Activated CD8-positive, alpha-beta T cell treated with anti-CD3 and anti-CD28 coated beads for 36 hours (primary cell): ENCODE data around the gene GALNT2. TPM values are rescaled to one million over a fixed set of nuclear protein-coding genes. Genes with fewer than 3 reads are reported as not detected.
A peak's percentile ranks its signal among the peaks of the same experiment; 100 is the strongest.

Experiments used
- ATAC-seq: fragments of 200-7000 bp; cut with Tn5 transposase; one replicate; pipeline ENCODE4 v1.10.0; 2021; ENCODE audit warnings: mild to moderate bottlenecking, moderate library complexity
- CTCF ChIA-PET: fragments of 350-600 bp; sonication (Branson Sonifier 250); formaldehyde crosslinking; loops from one replicate; lab custom pipeline; 2021; ENCODE audit warnings: antibody characterized with exemption; lab: Charles Lee
- POLR2A ChIA-PET: fragments of 350-600 bp; sonication (Branson Sonifier 250); formaldehyde crosslinking; loops from one replicate; lab custom pipeline; 2021; ENCODE audit warnings: antibody characterized with exemption; lab: Charles Lee
- DNase-seq: peaks from one replicate; pipeline ENCODE4 v3.0.0-alpha.2; 2020
- H3K27ac Mint-ChIP-seq: one replicate; pipeline ENCODE4 v1.8.0; 2021; ENCODE audit warnings: mild to moderate bottlenecking, mixed read lengths
- H3K27me3 Mint-ChIP-seq: one replicate; pipeline ENCODE4 v1.8.0; 2021; ENCODE audit warnings: mixed read lengths
- H3K36me3 Mint-ChIP-seq: one replicate; pipeline ENCODE4 v1.8.0; 2021; ENCODE audit warnings: low read depth, mixed read lengths
- H3K4me1 Mint-ChIP-seq: one replicate; pipeline ENCODE4 v1.8.0; 2021; ENCODE audit warnings: low read depth, mixed read lengths
- H3K4me3 Mint-ChIP-seq: one replicate; pipeline ENCODE4 v1.8.0; 2021; ENCODE audit warnings: mild to moderate bottlenecking, moderate library complexity, mixed read lengths
- H3K9me3 Mint-ChIP-seq: one replicate; pipeline ENCODE4 v1.8.0; 2021; ENCODE audit warnings: mixed read lengths
- CTCF ChIP-seq: fragments of 200-600 bp; IDR thresholded peaks from one replicate; pipeline ENCODE4 v1.8.0; 2022; ENCODE audit warnings: antibody characterized with exemption, mild to moderate bottlenecking
- intact Hi-C: fragments of 100-400 bp; cut with micrococcal nuclease; formaldehyde crosslinking; loops from one replicate; pipeline ENCODE4 v1.10.0; 2022
- total RNA-seq, 2 experiments: library from RNA; stranded (reverse); gene quantifications; one replicate each; pipeline ENCODE4 v1.2.3, GENCODE V29; 2021

Gene GALNT2
- total RNA-seq, 2 experiments from 2014 or later, result 40.1 to 42.3 TPM

- Mint-ChIP-seq H3K36me3 (peaks cover 35% of the 10 kb centered on the region), H3K4me3 (no peak overlapping the region), H3K9me3 (no peaks in the 10 kb centered on the region), H3K27ac (no peak overlapping the region), H3K27me3 (no peaks in the 10 kb centered on the region), H3K4me1 (peaks cover 44% of the 10 kb centered on the region)
- POLR2A ChIA-PET, result interaction anchor here (0.8 kb wide), 1 partner anchor 52 kb away, joined by 3 read pairs; no protein-coding TSS in a partner anchor
- CTCF ChIA-PET, result interaction anchor here (1.5 to 1.6 kb wide), 2 partner anchors 13 to 49 kb away, joined by 3 to 4 read pairs; no protein-coding TSS in a partner anchor
- ATAC-seq (no peak), DNase-seq (no peak)
- no peak for TF ChIP-seq CTCF
- intact Hi-C loops, result no loop called here
Measured at GRCh38 chr1:230117694-230118093, 50.7 kb downstream of the GALNT2 start.

GRCh38 chr1:230119340-230119739 is 52.3 kb downstream of the GALNT2 start:
- CTCF ChIA-PET, result interaction anchor here (0.7 to 2.3 kb wide), 4 partner anchors 14 to 37 kb away, joined by 3 to 7 read pairs (median 4); no protein-coding TSS in a partner anchor
- ATAC-seq, result no peak
- no peak for TF ChIP-seq CTCF

GRCh38 chr1:230120289-230120920 is 53.4 kb downstream of the GALNT2 start:
- ChIA-PET POLR2A (interaction anchor here (1.0 kb wide), 2 partner anchors 10 to 37 kb away, joined by 3 to 4 read pairs; no protein-coding TSS in a partner anchor), CTCF (interaction anchor here (0.7 to 2.3 kb wide), 8 partner anchors 8 to 46 kb away, joined by 3 to 7 read pairs (median 4); no protein-coding TSS in a partner anchor)
- peaks cover 58% of the 10 kb centered on the region for H3K4me1 Mint-ChIP-seq

More at GRCh38 chr1:230119340-230119739, 52.3 kb downstream of the GALNT2 start:
- no peak overlapping the region for H3K4me3 Mint-ChIP-seq
- no peaks in the 10 kb centered on the region for H3K9me3 Mint-ChIP-seq
- H3K36me3 Mint-ChIP-seq, result peaks cover 25% of the 10 kb centered on the region
- no peak overlapping the region for H3K27ac Mint-ChIP-seq
- POLR2A ChIA-PET, result interaction anchor here (0.7 kb wide), 1 partner anchor 493 kb away, joined by 5 read pairs; no protein-coding TSS in a partner anchor
- H3K27me3 Mint-ChIP-seq, result no peaks in the 10 kb centered on the region
- intact Hi-C loops, result no loop called here
- H3K4me1 Mint-ChIP-seq, result peaks cover 47% of the 10 kb centered on the region
- DNase-seq, result no peak

DNA sequence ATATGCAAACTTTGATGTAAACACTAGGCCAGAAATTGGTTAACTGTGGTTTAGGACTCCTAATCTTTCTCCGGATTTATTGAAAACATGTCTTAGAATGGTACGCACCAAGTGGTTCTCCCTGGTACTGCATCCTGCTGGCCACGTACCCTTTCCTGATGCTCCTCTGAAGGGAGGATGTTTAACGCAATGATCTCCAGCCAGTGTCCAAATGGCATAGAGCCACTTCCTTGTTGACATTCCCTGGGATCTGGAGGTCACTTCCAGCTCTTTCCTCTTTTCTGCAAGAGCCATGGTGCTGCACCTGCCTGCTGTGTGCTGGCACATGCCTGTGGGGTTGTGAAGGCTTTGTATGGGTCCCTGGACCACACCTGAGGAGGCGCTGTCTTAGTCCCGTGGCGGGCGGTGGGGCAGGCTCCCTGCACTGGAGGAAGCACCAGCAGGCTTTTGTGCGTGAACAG is 53.9 kb downstream of the GALNT2 start:
- POLR2A ChIA-PET, result interaction anchor here (1.0 kb wide), 2 partner anchors 11 to 37 kb away, joined by 3 to 4 read pairs; no protein-coding TSS in a partner anchor

More at GRCh38 chr1:230120289-230120920, 53.4 kb downstream of the GALNT2 start:
- ATAC-seq (no peak), DNase-seq (no peak)
- peaks cover 22% of the 10 kb centered on the region for H3K36me3 Mint-ChIP-seq
- H3K9me3 Mint-ChIP-seq, result no peaks in the 10 kb centered on the region
- intact Hi-C loops, result no loop called here
- H3K27me3 Mint-ChIP-seq, result no peaks in the 10 kb centered on the region
- TF ChIP-seq CTCF, result no peak
- no peak overlapping the region for H3K4me3 Mint-ChIP-seq
- H3K27ac Mint-ChIP-seq, result no peak overlapping the region

More for the DNA sequence above, 53.9 kb downstream of the GALNT2 start:
- peaks cover 17% of the 10 kb centered on the region for H3K36me3 Mint-ChIP-seq
- no peaks in the 10 kb centered on the region for H3K27me3 Mint-ChIP-seq
- peak; percentile 80 for TF ChIP-seq CTCF
- H3K4me3 Mint-ChIP-seq, result no peak overlapping the region
- intact Hi-C loops, result no loop called here
- no peak for ATAC-seq
- peaks cover 60% of the 10 kb centered on the region for H3K4me1 Mint-ChIP-seq
- H3K27ac Mint-ChIP-seq, result no peak overlapping the region
- H3K9me3 Mint-ChIP-seq, result no peaks in the 10 kb centered on the region
- CTCF ChIA-PET, result interaction anchor here (0.7 to 5.8 kb wide), 9 partner anchors 9 to 45 kb away, joined by 3 to 41 read pairs (median 4); no protein-coding TSS in a partner anchor
- DNase-seq, result peak; percentile 42
